Measurements from ENCODE around the gene OASL. TPM values are rescaled to one million over a fixed set of nuclear protein-coding genes. Genes with fewer than 3 reads are reported as not detected.

OASL gene
- total RNA-seq, 1 donor from 2014 or later, result 21.1 TPM

DNA sequence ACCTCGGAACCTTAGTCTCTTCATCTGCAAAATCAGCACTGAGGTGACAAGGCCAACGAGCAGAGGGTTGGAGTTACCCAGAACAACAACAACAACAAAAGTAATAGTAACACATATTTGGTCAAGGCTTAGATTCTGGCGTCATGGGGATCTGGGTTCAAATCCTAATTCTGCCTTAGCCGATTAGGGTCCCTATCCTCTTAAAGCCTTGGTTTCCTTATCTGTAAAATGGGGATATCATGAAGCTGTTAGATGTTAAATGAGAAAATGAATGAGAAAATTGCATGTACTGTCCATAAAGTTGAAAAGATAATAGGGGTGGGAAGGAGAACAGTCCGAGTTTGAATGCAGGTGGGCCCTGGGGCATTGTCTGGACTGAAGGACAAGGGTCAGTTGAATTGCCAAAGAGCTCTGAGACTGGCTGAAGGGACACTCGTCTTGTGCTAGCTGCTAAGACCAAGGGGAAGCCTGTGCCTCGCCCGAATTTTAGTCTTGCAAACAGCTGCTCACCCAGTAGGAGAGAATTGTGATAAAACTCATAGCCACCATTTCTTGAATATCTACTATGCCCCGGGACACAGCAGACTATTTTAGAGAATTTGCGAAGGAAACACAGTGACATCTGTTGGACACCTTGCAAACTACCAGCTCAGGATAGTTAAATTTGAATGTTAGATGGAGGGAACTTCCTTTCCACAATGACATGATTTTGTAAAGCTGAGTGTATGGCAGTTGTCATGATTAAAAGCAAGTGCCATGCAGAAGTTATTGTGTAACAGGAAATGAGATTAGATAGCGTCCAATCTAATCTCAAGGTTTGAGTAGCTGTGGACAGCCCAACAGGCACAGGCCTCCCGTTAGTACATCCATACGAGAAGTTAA lies 67.5 kb downstream of the OASL start:
- intact Hi-C loops (cut with DNase I), result no loop called here
- ATAC-seq (peak; percentile 81 to 82), DNase-seq (peak; percentile 22)
- TF ChIP-seq, protein P1, sequence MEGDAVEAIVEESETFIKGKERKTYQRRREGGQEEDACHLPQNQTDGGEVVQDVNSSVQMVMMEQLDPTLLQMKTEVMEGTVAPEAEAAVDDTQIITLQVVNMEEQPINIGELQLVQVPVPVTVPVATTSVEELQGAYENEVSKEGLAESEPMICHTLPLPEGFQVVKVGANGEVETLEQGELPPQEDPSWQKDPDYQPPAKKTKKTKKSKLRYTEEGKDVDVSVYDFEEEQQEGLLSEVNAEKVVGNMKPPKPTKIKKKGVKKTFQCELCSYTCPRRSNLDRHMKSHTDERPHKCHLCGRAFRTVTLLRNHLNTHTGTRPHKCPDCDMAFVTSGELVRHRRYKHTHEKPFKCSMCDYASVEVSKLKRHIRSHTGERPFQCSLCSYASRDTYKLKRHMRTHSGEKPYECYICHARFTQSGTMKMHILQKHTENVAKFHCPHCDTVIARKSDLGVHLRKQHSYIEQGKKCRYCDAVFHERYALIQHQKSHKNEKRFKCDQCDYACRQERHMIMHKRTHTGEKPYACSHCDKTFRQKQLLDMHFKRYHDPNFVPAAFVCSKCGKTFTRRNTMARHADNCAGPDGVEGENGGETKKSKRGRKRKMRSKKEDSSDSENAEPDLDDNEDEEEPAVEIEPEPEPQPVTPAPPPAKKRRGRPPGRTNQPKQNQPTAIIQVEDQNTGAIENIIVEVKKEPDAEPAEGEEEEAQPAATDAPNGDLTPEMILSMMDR (IDR thresholded peaks at IDR 0.05), result peak; percentile 69
- Histone ChIP-seq H3K27ac (no peak overlapping the region), H3K4me1 (peaks cover 11% of the 10 kb centered on the region), H3K9me3 (no peaks in the 10 kb centered on the region), H3K36me3 (no peaks in the 10 kb centered on the region), H3K27me3 (ENCODE audit: low read depth) (no peaks in the 10 kb centered on the region), H3K4me3 (no peak overlapping the region)

DNA sequence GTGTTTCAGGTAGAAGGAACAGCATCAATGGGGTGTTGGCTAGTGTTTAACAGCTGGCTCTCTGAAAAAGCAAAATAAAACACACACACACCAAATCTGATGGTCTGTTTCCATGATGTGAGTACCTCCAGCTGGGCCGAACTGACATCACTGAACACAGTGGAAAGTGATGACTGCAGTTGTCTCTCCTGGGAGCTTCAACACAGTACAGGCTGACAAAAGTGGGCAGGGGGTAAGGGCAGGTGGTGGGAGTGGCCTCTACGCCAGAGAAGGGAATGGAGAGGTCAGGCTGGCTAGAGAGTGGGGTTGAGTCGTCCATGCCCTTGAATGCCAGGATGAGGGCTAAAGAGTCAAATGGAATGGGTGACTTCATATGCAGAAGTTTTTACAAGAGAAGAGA lies 68.7 kb downstream of the OASL start:
- no peak overlapping the region for H3K27ac ChIP-seq
- no peaks in the 10 kb centered on the region for H3K9me3 ChIP-seq
- H3K4me1 ChIP-seq, result peaks cover 11% of the 10 kb centered on the region
- H3K4me3 ChIP-seq, result no peak overlapping the region
- no peaks in the 10 kb centered on the region for H3K27me3 ChIP-seq (ENCODE audit: low read depth)
- ATAC-seq, result no peak
- intact Hi-C loops (cut with DNase I), result no loop called here
- TF ChIP-seq, protein P1 (IDR thresholded peaks at IDR 0.05), result no peak
- DNase-seq, result peak; percentile 4
- no peaks in the 10 kb centered on the region for H3K36me3 ChIP-seq

Other genes with a start within 250 kb of the OASL start
- 44.0 TPM for gene SPPL3, start 134.9 kb downstream of the OASL start, total RNA-seq
- gene HNF1A, start 60.7 kb downstream of the OASL start, total RNA-seq, result 0.24 TPM
- 12.3 TPM for gene C12orf43, start 22.8 kb downstream of the OASL start, total RNA-seq
- 20.5 TPM for gene P2RX7, start 93.6 kb upstream of the OASL start, total RNA-seq
- gene P2RX4, start 170.9 kb upstream of the OASL start, total RNA-seq, result 65.8 TPM